ENCODE results near the gene CLASP1. TPM values are rescaled to one million over a fixed set of nuclear protein-coding genes. Genes with fewer than 3 reads are reported as not detected.

CLASP1 gene
- total RNA-seq, 1 experiment from 2014 or later = 45.9 TPM

DNA sequence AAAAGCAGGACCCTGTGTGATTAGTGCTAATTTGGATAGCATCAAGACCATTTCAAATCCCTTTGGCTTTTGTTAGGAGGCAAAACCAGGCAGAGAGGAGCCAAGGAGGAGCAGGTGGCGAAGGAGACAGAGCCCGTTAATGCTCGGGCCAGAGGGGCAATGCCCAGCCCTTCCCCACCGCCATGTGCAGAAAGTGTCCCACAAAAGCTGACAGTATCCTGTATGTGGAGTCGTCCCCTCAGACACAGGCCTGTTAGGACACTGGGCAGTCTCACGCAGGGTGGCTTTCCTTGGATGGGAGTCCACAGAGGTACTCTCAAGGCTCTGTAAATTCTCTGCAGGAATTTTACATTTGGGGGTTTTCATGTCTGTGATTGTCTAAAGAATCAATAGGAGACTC is 319.5 kb downstream of the CLASP1 start:
- Histone ChIP-seq H2BK5ac (ENCODE audit: insufficient read length, low read length) (no peak overlapping the region), H4K8ac (replicated peaks; ENCODE audit: insufficient read length, low read depth, low read length) (no peak overlapping the region), H2BK12ac (ENCODE audit: insufficient read length, low read depth, low read length) (no peak overlapping the region), H2AK5ac (ENCODE audit: insufficient read length, low read length) (no peak overlapping the region), H3K14ac (ENCODE audit: insufficient read depth, low read length) (no peak overlapping the region), H3K56ac (ENCODE audit: insufficient read length, low read depth, low read length) (no peak overlapping the region), H3K79me2 (ENCODE audit: insufficient read depth, low read length) (no peaks in the 10 kb centered on the region), H3K23me2 (ENCODE audit: insufficient read length, low read depth, low read length, poor library complexity, severe bottlenecking) (no peaks in the 10 kb centered on the region), H3K23ac (ENCODE audit: insufficient read length, low read depth, low read length) (no peak overlapping the region), H2BK20ac (ENCODE audit: low read depth, low read length, poor library complexity, severe bottlenecking) (no peak overlapping the region), H4K91ac (ENCODE audit: insufficient read length, low read depth, low read length) (no peak overlapping the region), H3K18ac (ENCODE audit: insufficient read length, low read depth, low read length) (no peak overlapping the region), H3K4ac (ENCODE audit: low read depth, low read length) (no peak overlapping the region), H3K9ac (ENCODE audit: extremely low read depth, insufficient read length, low read length) (no peak overlapping the region), H3K4me2 (ENCODE audit: insufficient read depth, insufficient read length, low read length) (no peak overlapping the region), H2AFZ (ENCODE audit: low read length) (no peak overlapping the region), H3K9me3 (ENCODE audit: control insufficient read depth, low read depth, low read length) (no peaks in the 10 kb centered on the region), H3T11ph (ENCODE audit: low read length) (no peak overlapping the region), H4K20me1 (ENCODE audit: control insufficient read depth, insufficient read depth, insufficient read length) (no peaks in the 10 kb centered on the region), H3K79me1 (ENCODE audit: insufficient read depth, low read depth, low read length, poor library complexity, severe bottlenecking) (no peaks in the 10 kb centered on the region), H3K4me1 (ENCODE audit: insufficient read depth, low read length) (no peaks in the 10 kb centered on the region), H3K27ac (ENCODE audit: insufficient read length, low read depth, low read length) (no peak overlapping the region), H2BK120ac (ENCODE audit: low read depth, low read length, poor library complexity, severe bottlenecking) (no peak overlapping the region), H4K5ac (ENCODE audit: insufficient read length, low read depth, low read length) (no peak overlapping the region), H2BK15ac (ENCODE audit: low read depth, low read length) (no peak overlapping the region), H3K27me3 (ENCODE audit: insufficient read depth, low read length) (no peaks in the 10 kb centered on the region)
- no CpG with 5 or more reads among the region's 6 CpGs for WGBS (ENCODE audit: extremely low coverage, insufficient read length, low lambda C conversion rate)
- no peak for DNase-seq
- Mint-ChIP-seq H3K4me3 (no peak overlapping the region), H3K4me1 (peaks cover 0 to 3% of the 10 kb centered on the region in 2 experiments; a peak in 2 of 4 replicates), H3K36me3 (ENCODE audit: insufficient read depth in 1 of 3, low read depth in 3 of 3) (no peaks in the 10 kb centered on the region), H3K27me3 (ENCODE audit: low read depth) (peaks cover 5% of the 10 kb centered on the region; the same call in 1 of the 2 replicates), H3K27ac (no peak overlapping the region), H3K9me3 (no peaks in the 10 kb centered on the region; a peak in 1 of 5 replicates)
- TF ChIP-seq, protein P1, sequence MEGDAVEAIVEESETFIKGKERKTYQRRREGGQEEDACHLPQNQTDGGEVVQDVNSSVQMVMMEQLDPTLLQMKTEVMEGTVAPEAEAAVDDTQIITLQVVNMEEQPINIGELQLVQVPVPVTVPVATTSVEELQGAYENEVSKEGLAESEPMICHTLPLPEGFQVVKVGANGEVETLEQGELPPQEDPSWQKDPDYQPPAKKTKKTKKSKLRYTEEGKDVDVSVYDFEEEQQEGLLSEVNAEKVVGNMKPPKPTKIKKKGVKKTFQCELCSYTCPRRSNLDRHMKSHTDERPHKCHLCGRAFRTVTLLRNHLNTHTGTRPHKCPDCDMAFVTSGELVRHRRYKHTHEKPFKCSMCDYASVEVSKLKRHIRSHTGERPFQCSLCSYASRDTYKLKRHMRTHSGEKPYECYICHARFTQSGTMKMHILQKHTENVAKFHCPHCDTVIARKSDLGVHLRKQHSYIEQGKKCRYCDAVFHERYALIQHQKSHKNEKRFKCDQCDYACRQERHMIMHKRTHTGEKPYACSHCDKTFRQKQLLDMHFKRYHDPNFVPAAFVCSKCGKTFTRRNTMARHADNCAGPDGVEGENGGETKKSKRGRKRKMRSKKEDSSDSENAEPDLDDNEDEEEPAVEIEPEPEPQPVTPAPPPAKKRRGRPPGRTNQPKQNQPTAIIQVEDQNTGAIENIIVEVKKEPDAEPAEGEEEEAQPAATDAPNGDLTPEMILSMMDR (conservative IDR thresholded peaks at IDR 0.05) = no peak

Measured in H9 (cell line).